HUES6 (cell line): ENCODE data around the gene SLC35G1.

Experiments used
- H3K27ac ChIP-seq: 2 replicates; pipeline ENCODE4 v1.7.0; 2013; ENCODE audit warnings: low read depth, mild to moderate bottlenecking, low read length, inconsistent platforms
- H3K27me3 ChIP-seq: 2 replicates; pipeline ENCODE4 v1.6.1; 2013; ENCODE audit warnings: low read length; ENCODE audit not compliant: control insufficient read depth, insufficient read depth
- H3K36me3 ChIP-seq: 2 replicates; pipeline ENCODE4 v1.6.1; 2013; ENCODE audit warnings: low read length; ENCODE audit not compliant: control insufficient read depth, insufficient read depth
- H3K4me1 ChIP-seq: 2 replicates; pipeline ENCODE4 v1.6.1; 2013; ENCODE audit warnings: low read length; ENCODE audit not compliant: control insufficient read depth, insufficient read depth
- H3K4me3 ChIP-seq: 2 replicates; pipeline ENCODE4 v1.5.1; 2013; ENCODE audit warnings: low read depth, low read length
- H3K9ac ChIP-seq: one replicate; pipeline ENCODE4 v1.6.1; 2013; ENCODE audit warnings: mild to moderate bottlenecking, low read length
- H3K9me3 ChIP-seq: 2 replicates; pipeline ENCODE4 v1.6.1; 2013; ENCODE audit warnings: low read depth, low read length; ENCODE audit not compliant: control insufficient read depth, insufficient read depth

The SLC35G1 gene, protein sequence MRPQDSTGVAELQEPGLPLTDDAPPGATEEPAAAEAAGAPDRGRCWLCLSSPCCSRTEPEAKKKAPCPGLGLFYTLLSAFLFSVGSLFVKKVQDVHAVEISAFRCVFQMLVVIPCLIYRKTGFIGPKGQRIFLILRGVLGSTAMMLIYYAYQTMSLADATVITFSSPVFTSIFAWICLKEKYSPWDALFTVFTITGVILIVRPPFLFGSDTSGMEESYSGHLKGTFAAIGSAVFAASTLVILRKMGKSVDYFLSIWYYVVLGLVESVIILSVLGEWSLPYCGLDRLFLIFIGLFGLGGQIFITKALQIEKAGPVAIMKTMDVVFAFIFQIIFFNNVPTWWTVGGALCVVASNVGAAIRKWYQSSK

DNA sequence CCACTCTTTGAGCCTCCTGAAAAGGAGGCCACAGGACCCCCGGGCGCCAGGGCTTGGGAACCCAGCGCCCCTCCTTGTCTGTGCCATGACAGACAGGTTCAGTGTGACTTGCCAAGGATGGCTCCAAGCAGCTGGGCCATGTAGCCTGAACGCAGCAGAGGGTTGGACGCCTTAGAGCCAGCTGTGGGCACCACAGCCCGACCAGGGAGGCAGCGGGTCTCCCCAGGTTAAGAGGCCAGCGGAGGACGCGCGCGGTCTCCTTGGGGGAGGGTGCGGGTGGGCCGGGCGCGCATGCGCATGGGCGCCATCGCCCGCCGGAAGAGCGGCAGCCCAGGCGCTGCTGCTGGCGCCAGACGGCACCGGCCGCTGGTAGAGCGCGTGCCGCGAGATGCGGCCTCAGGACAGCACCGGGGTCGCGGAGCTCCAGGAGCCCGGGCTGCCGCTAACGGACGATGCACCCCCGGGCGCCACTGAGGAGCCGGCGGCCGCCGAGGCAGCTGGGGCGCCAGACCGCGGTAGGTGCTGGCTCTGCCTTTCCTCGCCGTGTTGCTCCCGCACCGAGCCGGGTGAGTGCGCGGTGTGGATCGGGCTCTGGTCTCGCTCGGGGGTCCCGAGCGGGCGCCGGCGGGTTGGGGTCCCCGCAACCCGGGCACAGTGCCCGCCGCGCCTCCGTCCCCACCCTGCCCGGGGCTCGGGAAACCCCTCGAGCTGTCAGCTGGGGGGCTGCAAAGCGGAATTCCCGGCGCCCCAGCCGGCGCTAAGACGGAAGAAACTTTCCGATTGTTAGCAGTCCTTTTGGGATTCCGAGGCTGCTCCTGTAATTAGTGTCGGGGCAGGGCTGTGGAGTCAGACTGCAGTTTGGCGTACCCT lies at the start of gene SLC35G1:
TSS of gene SLC35G1 (plus strand) at position 333 of the 870 bp plus-strand sequence. CDS start at position 389, 56 bp downstream.
- H3K36me3 ChIP-seq, result no peaks in the 10 kb centered on the region
- H3K4me1 ChIP-seq, result peaks cover 21% of the 10 kb centered on the region
- H3K9ac ChIP-seq, result peak within 1 kb of the TSS; percentile 61
- no peaks in the 10 kb centered on the region for H3K9me3 ChIP-seq
- H3K4me3 ChIP-seq, result peak within 1 kb of the TSS; percentile 68
- no peak within 1 kb of the TSS for H3K27ac ChIP-seq
- peaks cover 38% of the 10 kb centered on the region for H3K27me3 ChIP-seq

DNA sequence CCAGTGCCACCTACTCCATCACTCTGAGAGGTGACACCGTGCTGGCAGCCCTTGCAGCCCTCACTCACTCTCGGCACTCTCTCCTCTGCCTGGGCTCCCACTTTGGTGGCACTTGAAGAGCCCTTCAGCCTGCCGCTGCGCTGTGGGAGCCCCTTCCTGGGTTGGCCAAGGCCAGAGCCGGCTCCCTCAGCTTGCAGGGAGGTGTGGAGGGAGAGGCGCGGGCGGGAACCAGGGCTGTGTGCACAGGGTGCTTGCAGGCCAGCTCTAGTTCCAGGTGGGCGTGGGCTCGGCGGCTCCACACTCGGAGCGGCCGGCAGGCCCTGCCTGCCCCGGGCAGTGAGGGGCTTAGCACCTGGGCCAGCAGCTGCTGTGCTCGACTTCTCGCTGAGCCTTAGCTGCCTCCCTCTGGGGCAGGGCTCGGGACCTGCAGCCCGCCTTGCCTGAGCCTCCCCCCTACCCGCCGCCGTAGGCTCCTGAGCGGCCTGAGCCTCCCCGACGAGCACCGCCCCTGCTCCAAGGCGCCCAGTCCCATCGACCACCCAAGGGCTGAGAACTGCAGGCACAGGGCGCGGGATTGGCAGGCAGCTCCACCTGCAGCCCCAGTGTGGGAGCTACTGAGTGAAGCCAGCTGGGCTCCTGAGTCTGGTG lies 48.7 kb upstream of the SLC35G1 start:
- peaks cover 89% of the 10 kb centered on the region for H3K27me3 ChIP-seq
- H3K9ac ChIP-seq, result no peak overlapping the region
- H3K4me3 ChIP-seq, result no peak overlapping the region
- peaks cover 28% of the 10 kb centered on the region for H3K9me3 ChIP-seq
- H3K27ac ChIP-seq, result no peak overlapping the region
- H3K4me1 ChIP-seq, result peaks cover 20% of the 10 kb centered on the region
- no peaks in the 10 kb centered on the region for H3K36me3 ChIP-seq

DNA sequence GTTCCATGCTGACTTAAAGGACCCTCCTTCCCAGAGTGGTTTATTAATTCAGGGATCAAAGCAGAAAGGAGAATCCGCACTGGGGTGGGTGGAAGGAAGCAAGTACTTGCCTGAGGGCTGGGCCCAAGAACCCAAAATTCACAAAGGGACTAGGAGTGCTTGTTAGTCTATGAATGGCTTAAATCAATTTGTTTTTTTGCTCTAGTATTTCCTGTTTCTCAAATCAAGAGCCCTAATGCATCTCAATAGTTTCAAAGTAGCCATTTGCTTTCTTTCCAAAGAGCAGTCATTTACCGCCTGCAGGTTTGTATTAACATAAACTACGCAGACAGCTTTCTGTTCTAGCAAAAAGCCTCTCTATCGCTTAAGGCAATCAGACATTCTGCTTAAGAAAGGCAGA lies 44.2 kb upstream of the SLC35G1 start:
- H3K36me3 ChIP-seq, result no peaks in the 10 kb centered on the region
- H3K4me3 ChIP-seq, result no peak overlapping the region; the same call in 1 of the 2 replicates
- H3K9ac ChIP-seq, result peak overlapping the region; percentile 35
- peaks cover 73% of the 10 kb centered on the region for H3K27me3 ChIP-seq
- peaks cover 41% of the 10 kb centered on the region for H3K9me3 ChIP-seq
- H3K27ac ChIP-seq, result peak overlapping the region; percentile 55; the same call in 1 of the 2 replicates
- H3K4me1 ChIP-seq, result peaks cover 23% of the 10 kb centered on the region

DNA sequence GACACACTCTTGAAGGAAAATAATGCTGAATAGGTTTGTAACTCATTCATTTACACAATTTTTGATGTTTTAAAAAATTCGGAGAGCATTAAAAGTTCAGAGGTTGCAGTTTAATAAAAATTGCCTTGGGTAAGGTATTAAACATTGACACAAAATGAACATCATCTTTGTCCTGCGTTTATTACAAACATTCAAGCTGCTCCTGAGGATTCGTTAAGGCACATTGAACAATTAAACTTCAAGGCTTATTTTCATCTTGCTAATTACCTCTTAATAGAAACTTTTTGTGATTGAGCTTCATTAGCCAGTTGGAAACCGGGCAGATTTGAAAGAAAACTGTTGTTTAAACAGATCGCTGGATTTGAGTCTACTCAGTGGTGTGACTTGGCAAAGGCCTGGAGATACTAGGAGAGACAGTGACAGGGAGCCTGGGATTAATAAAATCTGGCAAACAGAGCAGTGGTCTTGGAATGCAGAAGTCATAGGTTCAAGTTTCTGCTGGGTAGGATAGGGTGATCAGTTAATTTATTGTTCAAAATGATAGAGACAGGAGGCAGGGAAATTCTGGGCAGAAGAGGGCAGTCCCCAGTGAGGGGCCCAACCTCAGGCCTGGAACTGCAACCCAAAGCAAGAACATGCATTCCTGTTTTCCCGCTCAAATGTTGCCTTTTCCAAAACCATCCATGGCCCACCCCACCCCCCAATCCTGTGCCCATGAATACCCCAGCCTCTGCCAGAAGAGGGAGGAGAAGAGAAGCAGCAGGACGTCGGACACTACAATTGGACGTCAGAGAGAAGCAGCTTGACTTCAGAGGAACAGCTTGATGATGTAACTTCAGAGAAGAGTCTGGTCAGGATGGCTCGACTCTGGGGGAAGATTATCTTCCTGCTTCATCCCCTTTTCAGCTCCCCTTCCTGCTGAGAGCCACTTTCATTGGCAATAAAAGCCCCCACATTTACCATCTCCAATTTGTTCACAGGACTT lies 43.5 kb upstream of the SLC35G1 start:
- Histone ChIP-seq H3K4me3 (no peak overlapping the region; the same call in 1 of the 2 replicates), H3K27me3 (peaks cover 68% of the 10 kb centered on the region), H3K27ac (peak overlapping the region; percentile 55; the same call in 1 of the 2 replicates), H3K9me3 (peaks cover 37% of the 10 kb centered on the region), H3K36me3 (no peaks in the 10 kb centered on the region), H3K4me1 (peaks cover 23% of the 10 kb centered on the region), H3K9ac (peak overlapping the region; percentile 35)

DNA sequence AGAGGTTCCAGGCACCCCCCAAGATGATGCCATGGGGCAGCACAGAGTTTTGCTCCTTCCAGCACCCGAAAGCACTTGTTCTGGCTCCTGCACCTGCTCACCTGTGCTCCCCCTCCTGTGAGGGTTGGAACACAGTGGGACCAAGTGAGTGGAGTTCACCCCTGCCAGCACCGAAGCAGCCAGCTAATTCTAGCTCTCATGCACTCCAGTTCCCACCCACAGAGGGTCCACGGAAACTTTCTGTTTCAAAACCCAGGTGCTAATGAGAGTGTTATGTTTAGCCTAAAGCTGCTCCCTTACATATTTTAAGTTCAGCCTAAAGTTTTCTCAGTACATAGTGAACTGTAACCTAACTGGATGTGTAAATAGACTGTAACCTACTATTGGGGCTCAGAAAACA lies 42.6 kb upstream of the SLC35G1 start:
- no peak overlapping the region for H3K4me3 ChIP-seq
- H3K4me1 ChIP-seq, result peaks cover 23% of the 10 kb centered on the region
- H3K27ac ChIP-seq, result no peak overlapping the region
- H3K9ac ChIP-seq, result no peak overlapping the region
- no peaks in the 10 kb centered on the region for H3K36me3 ChIP-seq
- peaks cover 62% of the 10 kb centered on the region for H3K27me3 ChIP-seq
- peaks cover 36% of the 10 kb centered on the region for H3K9me3 ChIP-seq

DNA sequence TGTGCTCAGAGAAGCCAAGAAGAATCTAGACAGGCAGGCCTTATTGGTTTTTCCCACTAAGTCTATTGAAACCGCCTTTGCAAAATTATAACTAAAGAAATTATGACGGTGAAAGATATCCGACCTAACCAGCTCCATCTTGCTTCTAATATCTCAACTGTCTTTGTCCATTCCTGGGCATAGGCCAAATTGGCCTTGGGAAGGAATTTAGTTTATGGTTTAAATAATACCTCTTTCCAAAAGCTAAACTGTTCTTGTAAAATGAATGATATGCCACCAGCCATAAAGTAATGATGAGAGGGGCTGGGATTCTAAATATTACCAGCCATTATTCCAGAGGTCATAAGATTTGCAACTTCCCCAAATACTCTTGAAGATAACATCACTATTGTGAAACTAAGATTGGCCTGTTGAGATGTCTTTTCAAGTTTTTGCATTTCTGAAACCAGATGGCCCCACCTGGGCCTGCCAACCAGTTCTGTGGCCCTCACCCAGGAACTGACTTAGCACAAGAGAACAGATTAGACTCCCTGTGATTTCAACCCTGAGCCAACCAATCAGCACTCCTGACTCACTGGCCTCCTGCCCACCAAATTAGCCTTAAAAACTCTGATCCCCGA lies 41.2 kb upstream of the SLC35G1 start:
- H3K27me3 ChIP-seq, result peaks cover 52% of the 10 kb centered on the region
- peaks cover 32% of the 10 kb centered on the region for H3K9me3 ChIP-seq
- H3K36me3 ChIP-seq, result no peaks in the 10 kb centered on the region
- H3K4me1 ChIP-seq, result peaks cover 23% of the 10 kb centered on the region
- H3K9ac ChIP-seq, result no peak overlapping the region
- H3K27ac ChIP-seq, result no peak overlapping the region
- H3K4me3 ChIP-seq, result no peak overlapping the region

DNA sequence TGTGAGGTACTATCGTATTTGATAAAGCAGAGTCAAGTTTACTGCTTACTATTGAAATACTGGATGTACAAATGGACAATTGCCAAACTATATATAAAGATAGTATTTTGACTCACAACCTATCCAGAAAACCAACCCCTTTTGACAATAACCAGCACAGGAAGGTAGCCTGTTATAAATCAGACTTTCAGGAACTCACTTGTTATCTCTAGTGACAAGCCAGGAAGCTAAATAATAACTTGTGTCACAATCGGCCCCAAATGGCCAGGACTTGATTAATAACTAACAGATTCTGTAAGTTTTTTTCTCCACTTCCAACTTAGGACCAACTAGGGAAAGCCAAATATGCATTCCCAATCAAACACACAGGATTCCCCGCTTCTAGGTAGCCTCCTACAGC lies 38.8 kb upstream of the SLC35G1 start:
- Histone ChIP-seq H3K4me1 (peaks cover 9% of the 10 kb centered on the region), H3K9me3 (peaks cover 22% of the 10 kb centered on the region; the same call in 1 of the 2 replicates), H3K27me3 (peaks cover 46% of the 10 kb centered on the region), H3K4me3 (no peak overlapping the region), H3K9ac (no peak overlapping the region), H3K27ac (no peak overlapping the region), H3K36me3 (no peaks in the 10 kb centered on the region)

DNA sequence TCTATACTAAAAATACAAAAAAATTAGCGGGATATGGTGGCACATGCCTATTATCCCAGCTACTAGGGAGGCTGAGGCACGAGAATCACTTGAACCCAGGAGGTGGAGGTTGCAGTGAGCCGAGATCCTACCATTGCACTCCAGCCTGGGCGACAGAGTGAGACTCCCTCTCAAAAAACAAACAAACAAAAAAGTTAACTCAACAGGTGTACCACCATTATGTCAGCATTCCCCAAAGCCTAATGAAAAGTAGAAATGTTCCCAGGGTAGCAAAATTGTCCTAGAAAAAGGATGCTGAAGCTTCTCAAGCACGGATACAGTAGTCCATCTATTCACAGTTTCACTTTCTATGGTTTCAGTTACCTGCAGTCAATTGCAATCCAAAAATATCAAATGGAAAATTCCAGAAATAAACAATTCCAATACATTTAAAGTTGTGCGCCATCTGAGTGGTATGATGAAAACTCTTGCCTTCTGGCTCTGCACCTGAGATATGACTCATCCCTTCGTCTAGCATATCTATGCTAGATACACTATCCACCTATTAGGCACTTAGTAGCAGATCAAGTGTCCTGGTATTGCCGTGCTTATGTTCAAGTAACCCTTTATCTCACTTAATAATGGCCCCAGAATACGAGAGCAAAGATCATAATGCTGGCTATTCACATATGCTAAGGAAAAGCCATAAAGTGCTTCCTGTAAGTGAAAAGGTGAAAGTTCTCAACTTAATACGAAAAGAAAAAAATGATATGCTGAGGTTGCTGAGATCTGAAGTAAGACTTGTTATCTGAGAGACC lies 37.2 kb upstream of the SLC35G1 start:
- no peak overlapping the region for H3K9ac ChIP-seq
- no peak overlapping the region for H3K27ac ChIP-seq
- no peaks in the 10 kb centered on the region for H3K36me3 ChIP-seq
- H3K4me3 ChIP-seq, result no peak overlapping the region
- H3K9me3 ChIP-seq, result peaks cover 14% of the 10 kb centered on the region
- H3K4me1 ChIP-seq, result no peaks in the 10 kb centered on the region
- H3K27me3 ChIP-seq, result peaks cover 30% of the 10 kb centered on the region; the same call in 1 of the 2 replicates

DNA sequence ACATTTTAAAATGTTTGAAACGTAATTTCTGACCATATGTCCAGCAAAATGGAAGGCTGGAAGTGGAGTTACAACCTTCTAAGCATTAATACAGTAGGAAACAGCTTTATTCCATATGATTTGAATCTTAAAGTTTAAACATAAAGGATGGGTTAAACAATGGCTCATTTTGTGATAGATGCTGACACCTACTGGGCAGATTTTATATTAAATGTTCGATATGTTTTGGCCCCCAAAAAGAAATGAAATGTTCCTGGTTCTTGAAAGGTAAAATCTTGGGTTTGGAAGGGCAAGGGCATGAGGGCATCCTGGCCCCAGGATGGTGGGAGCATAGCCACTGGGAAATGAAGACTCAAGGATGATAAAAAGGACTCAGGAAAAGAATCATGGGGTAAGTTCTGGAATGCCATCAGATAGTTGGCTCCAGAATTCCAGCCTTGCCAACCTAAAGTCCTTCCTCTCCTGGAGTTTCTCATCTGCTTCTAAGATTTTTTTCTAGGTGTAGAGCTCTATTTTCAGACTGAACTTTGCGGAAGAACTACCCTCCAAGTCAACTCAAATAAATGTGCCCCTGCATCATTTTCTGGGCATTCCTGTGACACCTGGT lies 34.6 kb upstream of the SLC35G1 start:
- Histone ChIP-seq H3K27ac (no peak overlapping the region), H3K27me3 (peaks cover 15% of the 10 kb centered on the region; the same call in 1 of the 2 replicates), H3K36me3 (no peaks in the 10 kb centered on the region), H3K9ac (no peak overlapping the region), H3K9me3 (peaks cover 11% of the 10 kb centered on the region), H3K4me1 (no peaks in the 10 kb centered on the region), H3K4me3 (no peak overlapping the region)
